ENCODE measurements around the gene NUDT15. TPM values are rescaled to one million over a fixed set of nuclear protein-coding genes. Genes with fewer than 3 reads are reported as not detected.

The NUDT15 gene
- total RNA-seq, 1 experiment from 2014 or later: 38.6 TPM

- Histone ChIP-seq H3K79me2 (ENCODE audit: insufficient read depth, low read length) (peaks cover 50% of the 10 kb centered on the region), H2AFZ (ENCODE audit: low read depth, low read length, poor library complexity, severe bottlenecking) (no peak within 1 kb of the TSS), H3K27ac (ENCODE audit: low read depth, low read length) (peak within 1 kb of the TSS; percentile 36), H4K20me1 (ENCODE audit: insufficient read depth) (no peaks in the 10 kb centered on the region), H3K9me3 (ENCODE audit: control insufficient read depth in 1 of 2, insufficient read depth in 1 of 2, low read depth in 1 of 2, low read length in 2 of 2) (no peaks in the 10 kb centered on the region), H3K4me3 (replicated peaks in 1 of 2; ENCODE audit: low read depth in 1 of 2, low read length in 2 of 2) (peak within 1 kb of the TSS; percentile 89 to 98), H3K4me1 (ENCODE audit: control insufficient read depth in 1 of 2, insufficient read depth in 2 of 2, low read length in 2 of 2) (peaks cover 7 to 10% of the 10 kb centered on the region in 2 experiments; a peak in 3 of 4 replicates), H3K27me3 (ENCODE audit: insufficient read depth, low read length) (no peaks in the 10 kb centered on the region), H3K9ac (ENCODE audit: low read length) (peak within 1 kb of the TSS; percentile 99), H3K9me2 (ENCODE audit: insufficient read depth) (no peaks in the 10 kb centered on the region), H3K4me2 (ENCODE audit: low read length) (peak within 1 kb of the TSS; percentile 88), H3K36me3 (ENCODE audit: control insufficient read depth in 1 of 2, insufficient read depth in 2 of 2, low read length in 2 of 2) (no peaks in the 10 kb centered on the region)
- ChIA-PET CTCF (interaction anchor here (0.6 to 1.4 kb wide), 10 partner anchors 9 to 1221 kb away, joined by 3 to 8 read pairs (median 4); partner anchors contain the start of gene NUDT15), POLR2A (no interaction called here), RAD21 (ENCODE audit: low non-redundant PET in 1 of 2, low total read pairs in 2 of 2, uncharacterized antibody in 2 of 2, unreplicated experiment in 2 of 2) (interaction anchor here in 1 of 2 experiments (0.7 kb wide), 1 partner anchor 485 kb away, joined by 3 read pairs; no protein-coding TSS in a partner anchor)
- DNase-seq (ENCODE audit: low read depth, low spot score) (peak; percentile 84), ATAC-seq (peak; percentile 95)
- no TSS peak for BruUV-seq (replicated peaks)
- intact Hi-C loops (cut with micrococcal nuclease): loop anchor here (1.0 to 10.0 kb wide), 2 partner anchors 210 to 674 kb away; partner anchors contain the start of gene RB1
- no peak for TF ChIP-seq EZH2phosphoT487 (IDR thresholded peaks at IDR 0.05; ENCODE audit: borderline replicate concordance)
- TF ChIP-seq YY1 (IDR thresholded peaks at IDR 0.05; ENCODE audit: extremely low read depth, insufficient replicate concordance, low read depth, low read length): peak; percentile 97
- TF ChIP-seq CBX3 (IDR thresholded peaks at IDR 0.05; ENCODE audit: low read depth): peak; percentile 91
- no peak for TF ChIP-seq POLR2A (IDR thresholded peaks at IDR 0.05; ENCODE audit: borderline replicate concordance, extremely low read depth, insufficient read depth, insufficient read length)
- TF ChIP-seq ZNF274 (IDR thresholded peaks at IDR 0.05; ENCODE audit: low read depth, low read length): no peak
- no peak for TF ChIP-seq TCF7L2 (IDR thresholded peaks at IDR 0.05; ENCODE audit: borderline replicate concordance, extremely low read depth, insufficient read depth, insufficient read length)
- TF ChIP-seq SRF (IDR thresholded peaks at IDR 0.05; ENCODE audit: low read depth): no peak
- TF ChIP-seq, protein P1, sequence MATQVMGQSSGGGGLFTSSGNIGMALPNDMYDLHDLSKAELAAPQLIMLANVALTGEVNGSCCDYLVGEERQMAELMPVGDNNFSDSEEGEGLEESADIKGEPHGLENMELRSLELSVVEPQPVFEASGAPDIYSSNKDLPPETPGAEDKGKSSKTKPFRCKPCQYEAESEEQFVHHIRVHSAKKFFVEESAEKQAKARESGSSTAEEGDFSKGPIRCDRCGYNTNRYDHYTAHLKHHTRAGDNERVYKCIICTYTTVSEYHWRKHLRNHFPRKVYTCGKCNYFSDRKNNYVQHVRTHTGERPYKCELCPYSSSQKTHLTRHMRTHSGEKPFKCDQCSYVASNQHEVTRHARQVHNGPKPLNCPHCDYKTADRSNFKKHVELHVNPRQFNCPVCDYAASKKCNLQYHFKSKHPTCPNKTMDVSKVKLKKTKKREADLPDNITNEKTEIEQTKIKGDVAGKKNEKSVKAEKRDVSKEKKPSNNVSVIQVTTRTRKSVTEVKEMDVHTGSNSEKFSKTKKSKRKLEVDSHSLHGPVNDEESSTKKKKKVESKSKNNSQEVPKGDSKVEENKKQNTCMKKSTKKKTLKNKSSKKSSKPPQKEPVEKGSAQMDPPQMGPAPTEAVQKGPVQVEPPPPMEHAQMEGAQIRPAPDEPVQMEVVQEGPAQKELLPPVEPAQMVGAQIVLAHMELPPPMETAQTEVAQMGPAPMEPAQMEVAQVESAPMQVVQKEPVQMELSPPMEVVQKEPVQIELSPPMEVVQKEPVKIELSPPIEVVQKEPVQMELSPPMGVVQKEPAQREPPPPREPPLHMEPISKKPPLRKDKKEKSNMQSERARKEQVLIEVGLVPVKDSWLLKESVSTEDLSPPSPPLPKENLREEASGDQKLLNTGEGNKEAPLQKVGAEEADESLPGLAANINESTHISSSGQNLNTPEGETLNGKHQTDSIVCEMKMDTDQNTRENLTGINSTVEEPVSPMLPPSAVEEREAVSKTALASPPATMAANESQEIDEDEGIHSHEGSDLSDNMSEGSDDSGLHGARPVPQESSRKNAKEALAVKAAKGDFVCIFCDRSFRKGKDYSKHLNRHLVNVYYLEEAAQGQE (IDR thresholded peaks at IDR 0.05; ENCODE audit: low read depth): no peak
- TF ChIP-seq, protein P2, sequence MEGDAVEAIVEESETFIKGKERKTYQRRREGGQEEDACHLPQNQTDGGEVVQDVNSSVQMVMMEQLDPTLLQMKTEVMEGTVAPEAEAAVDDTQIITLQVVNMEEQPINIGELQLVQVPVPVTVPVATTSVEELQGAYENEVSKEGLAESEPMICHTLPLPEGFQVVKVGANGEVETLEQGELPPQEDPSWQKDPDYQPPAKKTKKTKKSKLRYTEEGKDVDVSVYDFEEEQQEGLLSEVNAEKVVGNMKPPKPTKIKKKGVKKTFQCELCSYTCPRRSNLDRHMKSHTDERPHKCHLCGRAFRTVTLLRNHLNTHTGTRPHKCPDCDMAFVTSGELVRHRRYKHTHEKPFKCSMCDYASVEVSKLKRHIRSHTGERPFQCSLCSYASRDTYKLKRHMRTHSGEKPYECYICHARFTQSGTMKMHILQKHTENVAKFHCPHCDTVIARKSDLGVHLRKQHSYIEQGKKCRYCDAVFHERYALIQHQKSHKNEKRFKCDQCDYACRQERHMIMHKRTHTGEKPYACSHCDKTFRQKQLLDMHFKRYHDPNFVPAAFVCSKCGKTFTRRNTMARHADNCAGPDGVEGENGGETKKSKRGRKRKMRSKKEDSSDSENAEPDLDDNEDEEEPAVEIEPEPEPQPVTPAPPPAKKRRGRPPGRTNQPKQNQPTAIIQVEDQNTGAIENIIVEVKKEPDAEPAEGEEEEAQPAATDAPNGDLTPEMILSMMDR (IDR thresholded peaks at IDR 0.05 in 2 of 3, conservative IDR thresholded peaks at IDR 0.05 in 1 of 3; ENCODE audit: borderline replicate concordance in 1 of 3, insufficient read depth in 1 of 3, low read depth in 2 of 3, low read length in 2 of 3): peak; percentile 92 to 99 (median 99)
- peak; percentile 63 for TF ChIP-seq SP1 (IDR thresholded peaks at IDR 0.05; ENCODE audit: low read depth)
- TF ChIP-seq ZFX (IDR thresholded peaks at IDR 0.05): no peak
- no peak for TF ChIP-seq CEBPB (IDR thresholded peaks at IDR 0.05; ENCODE audit: low read depth)
- peak; percentile 36 for TF ChIP-seq RAD21 (IDR thresholded peaks at IDR 0.05; ENCODE audit: low read depth)
- no peak for TF ChIP-seq EZH2 (IDR thresholded peaks at IDR 0.05)
- TF ChIP-seq ZBTB33 (IDR thresholded peaks at IDR 0.05; ENCODE audit: extremely low read depth, insufficient replicate concordance, low read length): no peak
- no peak for TF ChIP-seq EGR1 (IDR thresholded peaks at IDR 0.05; ENCODE audit: low read depth)
- TF ChIP-seq SIN3A (IDR thresholded peaks at IDR 0.05; ENCODE audit: low read depth): peak; percentile 34; the same call in 1 of the 2 replicates
- peak; percentile 94 for TF ChIP-seq POLR2AphosphoS5 (IDR thresholded peaks at IDR 0.05; ENCODE audit: low read depth, low read length)
- TF ChIP-seq JUND (IDR thresholded peaks at IDR 0.05): no peak
- no peak for TF ChIP-seq FOSL1 (IDR thresholded peaks at IDR 0.05; ENCODE audit: low read depth)
Observed at GRCh38 chr13:48094781-48095502, 57.4 kb downstream of the NUDT15 start, which contains the start of gene MED4. Gene MED4, minus strand, starts transcription at chr13:48095104. Its CDS starts 26 bp downstream, at chr13:48095078.
